Left kidney (tissue), 2 donors: ENCODE measurements around the gene ITGA5. TPM values are rescaled to one million over a fixed set of nuclear protein-coding genes. Genes with fewer than 3 reads are reported as not detected.
A peak's percentile ranks its signal among the peaks of the same experiment; 100 is the strongest.

ENCODE experiments used
- DNase-seq: peaks from one replicate; pipeline ENCODE4 v3.0.0-alpha.2; 2013
- polyA plus RNA-seq: library from polyadenylated mRNA; unstranded; fragments of 120-200 nt; gene quantifications from one replicate; pipeline ENCODE4 v1.2.1, GENCODE V29; 2013; ENCODE audit not compliant: insufficient read length

ITGA5 gene
- polyA plus RNA-seq, 1 donor = 39.1 TPM

GRCh38 chr12:54389607-54390175 lies 29.4 kb downstream of the ITGA5 start:
- no peak for DNase-seq

- DNase-seq = no peak
These were observed 29.9 kb downstream of the ITGA5 start for GRCh38 chr12:54389134-54389508.

- no peak for DNase-seq
These were observed 30.6 kb downstream of the ITGA5 start for GRCh38 chr12:54388237-54389133.

GRCh38 chr12:54387114-54387467 lies 32.0 kb downstream of the ITGA5 start:
- no peak for DNase-seq

GRCh38 chr12:54386403-54387113 lies 32.5 kb downstream of the ITGA5 start:
- no peak for DNase-seq

- no peak for DNase-seq
These were observed 33.7 kb downstream of the ITGA5 start for GRCh38 chr12:54385251-54385914.

GRCh38 chr12:54384591-54385041 lies 34.5 kb downstream of the ITGA5 start, which contains the start of gene ZNF385A:
Gene ZNF385A (minus strand): TSS chr12:54384733. CDS start chr12:54384514, 219 bp downstream.
- DNase-seq = no peak

GRCh38 chr12:54383041-54383609 lies 35.9 kb downstream of the ITGA5 start:
- DNase-seq = no peak

- no peak for DNase-seq
These were observed 37.9 kb downstream of the ITGA5 start for GRCh38 chr12:54381136-54381535.

GRCh38 chr12:54379398-54380201 lies 39.5 kb downstream of the ITGA5 start:
- DNase-seq = peak; percentile 92

- no peak for DNase-seq
These were observed 40.2 kb downstream of the ITGA5 start for GRCh38 chr12:54378796-54379397.

- DNase-seq = no peak
These were observed 41.1 kb downstream of the ITGA5 start for GRCh38 chr12:54377797-54378515.

- DNase-seq = no peak
These were observed 42.1 kb downstream of the ITGA5 start for GRCh38 chr12:54377007-54377406.

GRCh38 chr12:54376596-54376995 lies 42.5 kb downstream of the ITGA5 start:
- DNase-seq = no peak

GRCh38 chr12:54375259-54375579 lies 43.8 kb downstream of the ITGA5 start:
- no peak for DNase-seq

- DNase-seq = no peak
These were observed 44.4 kb downstream of the ITGA5 start for GRCh38 chr12:54374562-54375258.

- no peak for DNase-seq
These were observed 45.2 kb downstream of the ITGA5 start for GRCh38 chr12:54373649-54374561.

- DNase-seq = no peak
These were observed 46.8 kb downstream of the ITGA5 start for GRCh38 chr12:54372113-54372806.
